ENCODE data around the gene MACROD1.

GRCh38 chr11:64204464-64204989 lies 38.6 kb upstream of the MACROD1 start:
- TF ChIP-seq POLR2AphosphoS5 (IDR thresholded peaks at IDR 0.05; ENCODE audit: low read depth, low read length), result 0 out of 2 replicates have a peak, but pooled peaks have one; percentile 36
- TF ChIP-seq POLR2A (IDR thresholded peaks at IDR 0.05; ENCODE audit: low read depth, low read length), result 0 out of 2 replicates have a peak, but pooled peaks have one; percentile 30
- TF ChIP-seq SPI1 (IDR thresholded peaks at IDR 0.05; ENCODE audit: low read depth, low read length), result no peak
- no peak for TF ChIP-seq TAF1 (IDR thresholded peaks at IDR 0.05; ENCODE audit: low read depth, low read length)
- TF ChIP-seq PAX5 (IDR thresholded peaks at IDR 0.05; ENCODE audit: insufficient read depth, low read length, severe bottlenecking), result no peak
- no peak for TF ChIP-seq POU2F2 (IDR thresholded peaks at IDR 0.05; ENCODE audit: low read depth, low read length)
